ENCODE results near the gene CD44.

Gene CD44

DNA sequence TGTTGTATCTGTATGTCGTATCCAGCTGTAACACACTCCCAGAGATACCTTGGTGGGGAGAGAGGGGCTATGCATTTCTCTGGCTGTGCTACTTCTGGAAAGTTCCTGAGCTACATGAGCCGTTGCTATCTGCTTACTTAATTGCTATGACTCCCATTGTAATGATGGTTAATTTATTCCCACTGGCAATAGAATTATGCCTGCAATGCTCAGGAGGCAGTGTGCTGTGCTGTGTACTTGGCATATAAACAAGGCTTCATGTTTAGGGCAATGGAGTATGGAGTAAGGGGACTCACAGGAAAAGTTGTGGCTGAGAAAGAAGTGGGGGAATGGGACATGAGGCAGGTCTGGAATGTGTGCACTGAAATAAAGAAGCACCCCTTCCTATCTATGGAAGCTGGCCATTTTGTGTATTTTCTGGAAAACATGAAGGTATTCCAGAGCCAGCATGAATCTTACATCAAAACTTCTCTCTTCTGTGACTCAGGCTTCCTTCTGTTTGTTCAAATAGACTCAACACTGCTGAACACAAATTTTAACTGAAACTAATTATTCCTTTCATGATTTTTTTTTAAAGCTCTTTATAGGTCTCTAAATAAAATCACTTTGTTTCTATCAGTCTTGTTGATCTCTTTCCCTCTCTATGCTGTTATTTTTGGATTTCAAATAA is 40.6 kb downstream of the CD44 start:
- no peak for DNase-seq

- DNase-seq, result no peak
Measured at GRCh38 chr11:35180317-35181233, 41.6 kb downstream of the CD44 start.

- no peak for DNase-seq
Measured at GRCh38 chr11:35182317-35182939, 43.5 kb downstream of the CD44 start.

DNA sequence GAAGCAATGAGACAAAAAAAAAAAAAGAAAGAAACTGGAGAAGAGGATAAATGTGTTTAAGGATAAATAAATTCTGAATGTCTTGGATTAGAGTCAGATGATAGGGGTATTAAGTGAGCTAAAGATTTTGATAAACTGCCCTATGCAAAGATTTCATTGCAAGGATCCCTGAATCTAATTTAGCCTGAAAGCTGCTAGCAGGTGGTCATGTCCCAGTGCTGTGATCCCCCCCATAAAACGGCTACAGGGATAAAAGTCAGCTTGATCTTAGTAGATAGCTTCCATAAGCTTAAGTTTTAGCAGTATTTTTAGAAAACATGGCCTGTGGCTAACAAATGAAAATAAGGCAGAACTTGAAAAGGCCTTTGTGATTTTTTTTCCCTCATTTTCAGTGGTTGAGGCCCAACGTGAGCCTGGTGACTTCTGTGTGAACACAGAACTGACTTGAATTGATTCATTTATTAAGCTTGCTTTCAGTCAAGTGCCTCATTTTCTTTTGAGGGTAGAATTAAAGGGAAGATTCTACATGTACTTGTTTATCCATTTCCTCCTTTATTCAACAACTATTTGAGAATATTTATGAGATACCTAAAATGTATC is 44.5 kb downstream of the CD44 start:
- no peak for DNase-seq

- no peak for DNase-seq
Measured at GRCh38 chr11:35185696-35186095, 46.7 kb downstream of the CD44 start.

GRCh38 chr11:35187996-35188395 is 49.0 kb downstream of the CD44 start:
- no peak for DNase-seq

DNA sequence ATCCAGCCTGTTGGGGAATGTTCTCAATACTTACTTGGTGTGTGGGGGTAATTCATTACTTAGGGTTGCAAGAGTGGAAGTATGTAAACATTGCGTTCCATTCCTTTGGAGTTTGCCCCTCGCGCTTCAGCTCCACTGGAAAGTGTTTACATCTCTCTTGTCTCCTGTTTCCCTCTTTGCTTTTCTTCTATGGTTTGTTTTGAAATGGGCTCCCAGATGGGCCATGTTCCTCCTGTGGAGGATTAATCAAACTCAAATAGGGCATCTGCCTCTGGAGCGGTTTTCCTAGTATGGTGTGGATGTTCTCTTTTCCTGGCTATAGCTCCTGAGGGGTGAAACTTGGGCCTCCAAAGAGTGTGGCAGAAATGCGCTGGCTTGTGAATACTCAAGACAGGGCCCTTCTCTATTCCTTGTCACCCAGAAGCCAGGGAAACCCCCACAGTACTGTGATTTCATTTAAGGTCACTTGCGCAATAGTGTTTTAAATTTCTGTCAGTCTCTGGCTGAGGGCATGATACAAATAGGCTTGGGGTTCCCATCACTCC is 51.9 kb downstream of the CD44 start:
- no peak for DNase-seq

DNA sequence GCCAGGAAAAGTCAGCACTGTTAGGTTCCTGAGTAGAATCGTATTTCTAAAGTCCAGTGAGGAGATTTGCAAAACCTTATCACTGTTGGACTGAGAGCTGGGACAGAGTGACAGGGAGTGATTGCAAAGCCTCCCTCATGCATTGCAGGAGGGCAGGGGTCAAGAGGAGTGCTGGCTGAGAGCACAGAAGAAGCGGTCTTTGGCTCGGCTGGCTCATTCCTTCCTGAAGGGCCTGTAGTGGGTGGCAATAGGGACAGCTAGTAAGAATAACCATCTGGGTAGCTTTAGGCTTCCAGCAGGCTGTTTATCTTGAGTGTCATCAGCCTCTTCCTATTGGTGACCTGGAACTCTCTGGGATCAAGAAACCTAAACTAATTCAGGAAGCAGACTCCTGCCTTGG is 53.4 kb downstream of the CD44 start:
- DNase-seq, result no peak

DNA sequence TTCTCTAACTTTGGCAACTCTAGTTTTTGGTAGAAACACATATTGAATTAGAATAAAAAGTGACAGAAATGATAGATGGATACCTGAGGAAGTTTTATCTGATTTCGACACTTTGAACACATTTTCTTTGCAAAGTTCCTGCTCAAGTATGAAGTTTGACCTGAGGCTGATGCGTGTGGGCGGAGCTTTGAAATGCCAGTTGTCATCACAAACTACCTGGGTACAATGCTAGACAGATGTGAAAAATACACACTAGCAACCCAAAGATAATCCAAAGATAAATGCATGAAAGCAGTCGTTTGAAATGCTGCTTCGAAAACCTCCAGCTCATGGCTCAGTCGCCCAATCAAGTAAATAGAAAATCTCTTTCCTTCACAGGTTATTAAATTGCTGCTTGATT is 54.8 kb downstream of the CD44 start:
- DNase-seq, result no peak

GRCh38 chr11:35197292-35197691 is 58.3 kb downstream of the CD44 start:
- no peak for DNase-seq

GRCh38 chr11:35200811-35201341 is 61.9 kb downstream of the CD44 start:
- no peak for DNase-seq

DNA sequence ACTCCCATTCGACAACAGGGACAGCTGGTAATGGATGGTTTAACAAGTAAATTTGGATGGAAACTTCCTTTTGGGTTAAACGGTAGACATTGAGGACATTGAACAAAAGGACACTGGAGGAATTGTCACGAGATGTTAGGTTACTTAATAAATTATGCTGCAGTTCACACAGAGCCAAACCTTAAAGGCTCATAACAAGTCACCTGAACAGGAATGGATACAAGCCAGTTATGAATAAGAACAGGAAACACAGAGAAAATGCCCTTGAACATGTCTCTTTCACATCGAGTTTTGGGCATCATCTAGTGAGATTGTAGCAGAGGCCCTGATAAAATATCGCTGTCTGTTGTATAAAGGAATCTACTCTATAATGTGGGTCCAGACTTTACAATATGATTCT is 65.6 kb downstream of the CD44 start:
- DNase-seq, result no peak

GRCh38 chr11:35206616-35207015 is 67.6 kb downstream of the CD44 start:
- no peak for DNase-seq

DNA sequence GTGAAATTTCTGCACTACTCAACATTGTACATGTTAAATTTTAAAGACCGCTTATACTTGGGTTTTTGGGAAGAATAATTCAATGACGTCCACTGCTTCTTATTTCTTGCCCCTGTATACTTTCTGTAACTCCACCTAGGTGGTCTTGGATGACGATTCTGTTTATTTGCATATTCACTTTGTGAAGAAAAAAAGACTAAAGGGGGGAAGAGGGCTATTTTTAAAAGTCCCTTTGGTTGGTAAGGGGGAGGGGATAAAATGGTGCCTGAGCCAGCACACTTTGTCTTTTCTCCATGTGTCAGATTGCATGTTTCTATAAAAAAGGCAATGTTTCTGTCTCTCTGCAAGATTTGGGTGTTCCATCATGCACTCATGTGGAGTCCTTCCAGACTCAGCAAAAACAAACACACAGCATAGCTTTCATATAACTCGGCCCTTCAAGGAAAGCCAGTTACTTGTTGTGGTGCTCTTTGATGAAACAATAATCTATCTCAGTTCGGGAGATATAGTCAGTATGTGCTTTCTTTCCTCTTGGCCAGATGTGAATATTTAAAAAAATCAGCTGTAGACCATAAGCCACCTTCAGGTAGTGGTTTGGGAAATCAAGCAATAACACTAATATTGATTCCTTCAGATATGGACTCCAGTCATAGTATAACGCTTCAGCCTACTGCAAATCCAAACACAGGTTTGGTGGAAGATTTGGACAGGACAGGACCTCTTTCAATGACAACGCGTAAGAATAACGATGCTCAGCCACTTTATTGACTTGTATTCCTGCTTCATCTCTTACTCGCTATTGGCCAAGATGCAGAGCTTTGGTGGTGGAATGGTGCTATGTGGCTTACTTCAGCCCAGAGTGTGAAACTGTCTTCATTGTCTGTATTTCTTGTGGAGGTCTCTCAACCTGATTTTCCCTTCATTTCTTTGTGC is 68.8 kb downstream of the CD44 start:
- no peak for DNase-seq

DNA sequence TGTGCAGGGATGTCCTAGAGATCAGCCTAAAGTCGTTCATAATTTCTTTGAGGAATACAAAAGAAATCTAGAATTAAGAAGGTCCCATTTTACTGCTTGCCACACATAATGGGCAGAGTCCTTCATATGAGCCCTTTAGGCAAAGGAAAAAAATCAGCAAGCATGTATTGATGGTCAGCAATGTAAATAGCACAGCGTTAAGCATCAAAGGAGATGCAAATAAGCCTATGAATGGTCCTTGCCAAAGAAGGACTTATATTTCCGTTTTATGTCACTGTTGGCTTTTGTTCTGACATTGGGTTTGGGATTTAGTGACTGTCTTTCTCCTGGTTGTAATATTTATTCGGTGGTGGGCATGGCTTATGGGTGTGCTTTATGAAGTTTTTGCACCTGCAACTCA is 69.8 kb downstream of the CD44 start:
- no peak for DNase-seq

DNA sequence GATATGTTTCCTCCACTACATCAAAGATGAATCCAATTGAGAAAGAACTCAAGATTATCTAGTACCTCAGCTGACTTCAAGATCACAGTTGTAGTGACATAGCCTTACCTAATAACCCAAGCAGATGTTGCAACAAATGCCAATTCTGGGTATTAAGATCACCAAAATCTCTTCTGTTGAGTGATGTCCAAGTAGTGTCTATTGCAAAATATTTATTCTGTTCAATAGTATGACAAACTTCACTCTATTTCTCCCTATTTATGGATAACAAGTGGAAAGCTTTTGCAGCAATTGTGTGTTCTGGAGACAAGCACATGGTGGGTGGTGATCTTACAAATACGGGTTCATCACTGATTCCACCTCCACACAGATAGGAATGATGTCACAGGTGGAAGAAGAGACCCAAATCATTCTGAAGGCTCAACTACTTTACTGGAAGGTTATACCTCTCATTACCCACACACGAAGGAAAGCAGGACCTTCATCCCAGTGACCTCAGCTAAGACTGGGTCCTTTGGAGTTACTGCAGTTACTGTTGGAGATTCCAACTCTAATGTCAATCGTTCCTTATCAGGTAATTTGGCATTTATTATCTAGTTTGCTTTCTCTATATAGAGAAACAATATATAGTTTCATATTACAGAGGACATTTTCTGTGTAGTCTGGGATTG is 72.0 kb downstream of the CD44 start:
- DNase-seq, result no peak

- DNase-seq, result no peak
Measured at GRCh38 chr11:35211952-35212351, 73.0 kb downstream of the CD44 start.

- no peak for DNase-seq
Measured at GRCh38 chr11:35214226-35214770, 75.3 kb downstream of the CD44 start.

GRCh38 chr11:35214792-35215193 is 75.8 kb downstream of the CD44 start:
- DNase-seq, result no peak

- no peak for DNase-seq
Measured at GRCh38 chr11:35215945-35216344, 77.0 kb downstream of the CD44 start.

Data from activated effector memory CD4-positive, alpha-beta T cell treated with Interleukin-2 at 50 U/mL for 16 hours (primary cell).